Neural cell (in vitro differentiated cells): ENCODE measurements around the gene RAB11FIP5. TPM values are rescaled to one million over a fixed set of nuclear protein-coding genes. Genes with fewer than 3 reads are reported as not detected.

Experiments used
- H2AFZ ChIP-seq: fragments of 200-600, 300-800 bp; sonication (generic), shearing (Covaris generic); 2 replicates; pipeline ENCODE4 v1.6.0; 2014; ENCODE audit warnings: low read depth, mild to moderate bottlenecking, antibody characterized with exemption, low read length, moderate library complexity
- H3F3A ChIP-seq: fragments of 200-600 bp; shearing (Covaris generic); 2 replicates; pipeline ENCODE4 v1.6.1; 2016; ENCODE audit warnings: mild to moderate bottlenecking, moderate library complexity, mixed read lengths, antibody characterized with exemption, low read length; ENCODE audit not compliant: insufficient read depth, poor library complexity, severe bottlenecking
- H3K27ac ChIP-seq: fragments of 200-600, 300-800 bp; sonication (generic), shearing (Covaris generic); 2 replicates; pipeline ENCODE4 v1.5.1; 2014; ENCODE audit warnings: mild to moderate bottlenecking, low read length, moderate library complexity
- H3K27me3 ChIP-seq: fragments of 300-800, 200-600 bp; sonication (generic), shearing (Covaris generic); 2 replicates; pipeline ENCODE4 v1.6.0; 2014; ENCODE audit warnings: mild to moderate bottlenecking, low read depth, low read length, moderate library complexity; ENCODE audit not compliant: insufficient read depth
- H3K36me3 ChIP-seq: fragments of 300-800, 200-600 bp; sonication (generic), shearing (Covaris generic); 2 replicates; pipeline ENCODE4 v1.5.1; 2014; ENCODE audit warnings: mild to moderate bottlenecking, antibody characterized with exemption, low read length, moderate library complexity; ENCODE audit not compliant: insufficient read depth
- H3K4me2 ChIP-seq: fragments of 300-800, 200-600 bp; sonication (generic), shearing (Covaris generic); 2 replicates; pipeline ENCODE4 v1.6.0; 2014; ENCODE audit warnings: mild to moderate bottlenecking, low read length
- H3K4me3 ChIP-seq: fragments of 300-800, 200-600 bp; sonication (generic), shearing (Covaris generic); 2 replicates; pipeline ENCODE4 v1.5.1; 2014; ENCODE audit warnings: mild to moderate bottlenecking, low read length, moderate library complexity
- H3K79me2 ChIP-seq: fragments of 200-600 bp; shearing (Covaris generic); replicated peaks from 2 replicates; pipeline ENCODE4 v1.6.0; 2014; ENCODE audit warnings: mild to moderate bottlenecking, low read length, moderate library complexity; ENCODE audit not compliant: insufficient read depth
- H3K9ac ChIP-seq: fragments of 300-800, 200-600 bp; sonication (generic), shearing (Covaris generic); 2 replicates; pipeline ENCODE4 v1.6.1; 2016; ENCODE audit warnings: mild to moderate bottlenecking, low read length, mixed read lengths
- H3K9me2 ChIP-seq: fragments of 200-600 bp; shearing (Covaris generic); 2 replicates; pipeline ENCODE4 v1.6.1; 2016; ENCODE audit warnings: mild to moderate bottlenecking, low read length, mixed read lengths; ENCODE audit not compliant: insufficient read depth
- H3K9me3 ChIP-seq: fragments of 200-600, 300-800 bp; sonication (generic), shearing (Covaris generic); 2 replicates; pipeline ENCODE4 v1.6.1; 2016; ENCODE audit warnings: mild to moderate bottlenecking, mixed run types, low read length, moderate library complexity, mixed read lengths
- H4K20me1 ChIP-seq: fragments of 200-600 bp; shearing (Covaris generic); 2 replicates; pipeline ENCODE4 v1.6.1; 2016; ENCODE audit warnings: mild to moderate bottlenecking, mixed run types; ENCODE audit not compliant: insufficient read depth
- CTCF ChIP-seq: fragments of 450-650 bp; IDR thresholded peaks from 2 replicates; pipeline ENCODE4 v1.5.1; 2014; ENCODE audit warnings: antibody characterized with exemption, mild to moderate bottlenecking, moderate library complexity; ENCODE audit not compliant: poor library complexity, severe bottlenecking
- EP300 ChIP-seq: fragments of 450-650 bp; conservative IDR thresholded peaks from 2 replicates; pipeline ENCODE4 v1.6.1; 2014; ENCODE audit warnings: antibody characterized with exemption, mild to moderate bottlenecking, moderate library complexity; ENCODE audit not compliant: poor library complexity, severe bottlenecking
- EZH2 ChIP-seq: fragments of 200-600, 300-800 bp; shearing (Covaris generic), sonication (generic); IDR thresholded peaks from 2 replicates; pipeline ENCODE4 v1.6.1; 2014; ENCODE audit warnings: antibody characterized with exemption, low read length, borderline replicate concordance, mild to moderate bottlenecking; ENCODE audit not compliant: insufficient read depth, poor library complexity, severe bottlenecking
- MXI1 ChIP-seq: fragments of 450-650 bp; conservative IDR thresholded peaks from 2 replicates; pipeline ENCODE4 v1.6.1; 2014; ENCODE audit warnings: antibody characterized with exemption, mild to moderate bottlenecking; ENCODE audit not compliant: poor library complexity, severe bottlenecking
- POLR2AphosphoS5 ChIP-seq: IDR thresholded peaks from 2 replicates; pipeline ENCODE4 v1.6.1; 2012
- RAD21 ChIP-seq: fragments of 450-650 bp; conservative IDR thresholded peaks from 2 replicates; pipeline ENCODE4 v1.6.1; 2014; ENCODE audit warnings: antibody characterized with exemption, mild to moderate bottlenecking, moderate library complexity
- REST ChIP-seq: IDR thresholded peaks from 2 replicates; pipeline ENCODE4 v1.6.1; 2012; ENCODE audit warnings: borderline replicate concordance
- SMC3 ChIP-seq: fragments of 450-650 bp; conservative IDR thresholded peaks from 2 replicates; pipeline ENCODE4 v1.6.1; 2014; ENCODE audit warnings: antibody characterized with exemption, mild to moderate bottlenecking, moderate library complexity; ENCODE audit not compliant: poor library complexity
- TAF1 ChIP-seq: IDR thresholded peaks from 2 replicates; pipeline ENCODE4 v1.6.1; 2012; ENCODE audit warnings: low read depth
- polyA plus RNA-seq: library from polyadenylated mRNA; depleted of rRNA; stranded (reverse); fragments of >200 nt; gene quantifications from 2 replicates; pipeline ENCODE4 v1.2.3, GENCODE V29; 2014

RAB11FIP5 gene
- polyA plus RNA-seq, 1 donor from 2014 or later, result 2.6 TPM

GRCh38 chr2:73069855-73070642, 42.7 kb downstream of the RAB11FIP5 start:
- peak overlapping the region; percentile 87 for H3K9ac ChIP-seq
- TF ChIP-seq SMC3 (no peak), EP300 (no peak), MXI1 (no peak), EZH2 (no peak), REST (no peak), POLR2AphosphoS5 (no peak)
- H3K79me2 ChIP-seq, result peaks cover 6% of the 10 kb centered on the region
- H3K9me2 ChIP-seq, result no peaks in the 10 kb centered on the region
- H4K20me1 ChIP-seq, result no peaks in the 10 kb centered on the region
- peak overlapping the region; percentile 99 for H3K4me3 ChIP-seq
- no peaks in the 10 kb centered on the region for H3K36me3 ChIP-seq
- no peaks in the 10 kb centered on the region for H3K9me3 ChIP-seq
- H3K27me3 ChIP-seq, result no peaks in the 10 kb centered on the region
- no peak overlapping the region for H3K27ac ChIP-seq
- H3F3A ChIP-seq, result no peaks in the 10 kb centered on the region
- peak overlapping the region; percentile 14 for H3K4me2 ChIP-seq
- no peak overlapping the region for H2AFZ ChIP-seq

- Histone ChIP-seq H3K79me2 (peaks cover 6% of the 10 kb centered on the region), H4K20me1 (no peaks in the 10 kb centered on the region), H2AFZ (no peak overlapping the region), H3K4me3 (peak overlapping the region; percentile 99), H3F3A (no peaks in the 10 kb centered on the region), H3K9ac (no peak overlapping the region), H3K9me3 (no peaks in the 10 kb centered on the region), H3K27ac (no peak overlapping the region), H3K27me3 (no peaks in the 10 kb centered on the region), H3K4me2 (no peak overlapping the region), H3K9me2 (no peaks in the 10 kb centered on the region), H3K36me3 (no peaks in the 10 kb centered on the region)
- no peak for TF ChIP-seq CTCF
- TF ChIP-seq POLR2AphosphoS5, result no peak
- TF ChIP-seq TAF1, result no peak
- no peak for TF ChIP-seq MXI1
- TF ChIP-seq EZH2, result no peak
- no peak for TF ChIP-seq REST
- no peak for TF ChIP-seq RAD21
- TF ChIP-seq SMC3, result no peak
- TF ChIP-seq EP300, result no peak
Measured at GRCh38 chr2:73069041-73069854, 43.5 kb downstream of the RAB11FIP5 start.
